GM18507 (cell line): ENCODE data around the gene ST8SIA5.
"Not testable (repeated sequence)": the region's sequence is repeated elsewhere in the genome, so short reads cannot be mapped to it uniquely, and the experiment has no call there.

Source experiments
- DNase-seq: peaks from one replicate; pipeline ENCODE4 v3.0.0; 2011; ENCODE audit warnings: low read depth; ENCODE audit not compliant: insufficient read length; ENCODE audit errors: extremely low spot score
- FAIRE-seq: peaks from 2 replicates; lab custom pipeline; 2011; peaks lifted over from hg19 to GRCh38; lab: Jason Lieb, UNC

ST8SIA5 gene, protein sequence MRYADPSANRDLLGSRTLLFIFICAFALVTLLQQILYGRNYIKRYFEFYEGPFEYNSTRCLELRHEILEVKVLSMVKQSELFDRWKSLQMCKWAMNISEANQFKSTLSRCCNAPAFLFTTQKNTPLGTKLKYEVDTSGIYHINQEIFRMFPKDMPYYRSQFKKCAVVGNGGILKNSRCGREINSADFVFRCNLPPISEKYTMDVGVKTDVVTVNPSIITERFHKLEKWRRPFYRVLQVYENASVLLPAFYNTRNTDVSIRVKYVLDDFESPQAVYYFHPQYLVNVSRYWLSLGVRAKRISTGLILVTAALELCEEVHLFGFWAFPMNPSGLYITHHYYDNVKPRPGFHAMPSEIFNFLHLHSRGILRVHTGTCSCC

DNA sequence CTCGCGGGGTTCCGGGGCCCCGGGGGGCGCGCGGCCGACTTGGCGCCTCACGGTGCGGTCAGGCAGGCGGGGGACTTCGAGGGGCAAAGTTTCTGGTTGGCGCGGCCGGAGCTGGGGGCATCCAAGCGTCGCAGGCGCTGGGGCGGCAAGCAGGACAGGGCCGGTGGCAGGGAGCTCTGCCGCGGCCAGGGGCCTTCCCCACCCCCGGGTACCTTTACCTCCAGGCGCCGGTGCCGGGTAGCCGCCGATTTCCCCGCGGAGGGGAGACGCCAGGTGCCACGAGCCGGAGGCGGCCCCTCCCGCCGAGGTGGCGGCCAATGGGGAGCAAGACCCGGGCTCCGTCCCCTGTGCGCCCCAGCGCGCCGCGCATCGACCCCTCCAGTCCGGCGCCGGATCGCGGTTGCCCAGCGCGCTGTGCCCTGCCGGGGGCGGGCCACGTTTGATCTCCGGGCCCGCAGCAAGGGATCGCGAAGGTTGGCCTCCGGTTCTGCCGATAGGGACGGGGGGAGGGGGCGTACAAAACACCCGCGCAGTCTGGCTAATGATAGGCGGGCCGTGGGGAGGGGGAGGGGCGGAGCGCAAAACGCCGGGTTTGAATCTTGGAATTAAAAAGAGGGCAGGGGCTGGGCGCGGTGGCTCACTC lies at the start of gene ST8SIA5:
TSS of gene ST8SIA5 (minus strand) at position 495 of the 643 bp plus-strand sequence. CDS start 545 bp downstream, outside the sequence.
- FAIRE-seq, result no peak
- no peak for DNase-seq

DNA sequence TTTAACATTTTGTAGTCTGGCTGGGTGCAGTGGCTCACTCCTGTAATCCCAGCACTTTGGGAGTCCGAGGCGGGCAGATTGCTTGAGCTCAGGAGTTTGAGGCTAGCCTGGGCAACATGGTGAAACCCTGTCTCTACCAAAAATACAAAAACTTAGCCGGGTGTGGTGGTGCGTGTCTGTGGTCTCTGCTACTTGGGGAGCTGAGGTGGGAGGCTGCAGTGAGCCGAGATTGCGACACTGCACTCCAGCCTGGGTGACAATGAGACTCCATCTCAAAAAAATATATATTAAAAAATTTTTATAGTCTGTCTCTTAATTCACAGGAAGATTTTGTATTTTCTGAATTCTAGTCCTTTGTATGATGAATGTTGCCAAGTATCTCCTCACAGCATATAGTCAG lies 39.1 kb upstream of the ST8SIA5 start:
- not testable (repeated sequence) for FAIRE-seq, DNase-seq

DNA sequence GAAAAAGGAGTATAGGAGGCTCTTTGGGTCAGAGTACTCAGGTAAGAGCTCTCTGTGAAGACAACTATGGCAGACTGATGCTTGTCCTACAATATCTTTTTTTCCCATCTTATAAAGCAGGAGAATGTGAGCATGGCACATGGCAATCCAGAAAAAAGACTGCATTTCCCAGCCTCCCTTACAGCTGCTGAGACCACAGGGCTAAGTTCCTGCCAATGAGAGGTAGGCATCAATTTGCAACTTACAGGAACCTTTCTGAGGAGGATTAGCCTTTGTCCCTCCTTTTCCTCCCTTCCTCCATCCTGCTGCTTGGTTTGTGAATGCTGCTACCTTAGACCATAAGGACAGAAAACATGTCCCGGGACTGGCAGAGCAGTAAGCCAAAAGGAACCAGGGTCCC lies 37.8 kb upstream of the ST8SIA5 start:
- no peak for FAIRE-seq
- no peak for DNase-seq

DNA sequence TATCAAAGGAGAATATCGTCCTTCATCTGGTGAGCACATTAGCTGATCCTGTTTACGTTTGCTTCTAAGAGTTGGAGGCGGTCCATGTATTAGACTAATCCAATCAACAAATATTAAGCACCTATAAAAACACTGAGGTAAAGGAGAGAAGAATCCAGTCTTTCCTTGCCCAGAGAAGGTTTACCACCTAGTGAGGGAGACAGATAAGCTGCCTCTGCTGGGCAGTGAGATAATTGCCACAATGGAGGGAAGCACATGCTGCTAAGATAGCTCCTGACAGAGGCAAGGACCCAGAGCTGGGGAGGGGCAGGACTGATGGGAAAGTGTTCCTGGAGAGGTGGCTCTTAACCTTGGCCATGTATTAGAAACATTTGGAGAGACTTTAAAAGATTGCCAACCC lies 36.7 kb upstream of the ST8SIA5 start:
- DNase-seq (no peak), FAIRE-seq (no peak)

DNA sequence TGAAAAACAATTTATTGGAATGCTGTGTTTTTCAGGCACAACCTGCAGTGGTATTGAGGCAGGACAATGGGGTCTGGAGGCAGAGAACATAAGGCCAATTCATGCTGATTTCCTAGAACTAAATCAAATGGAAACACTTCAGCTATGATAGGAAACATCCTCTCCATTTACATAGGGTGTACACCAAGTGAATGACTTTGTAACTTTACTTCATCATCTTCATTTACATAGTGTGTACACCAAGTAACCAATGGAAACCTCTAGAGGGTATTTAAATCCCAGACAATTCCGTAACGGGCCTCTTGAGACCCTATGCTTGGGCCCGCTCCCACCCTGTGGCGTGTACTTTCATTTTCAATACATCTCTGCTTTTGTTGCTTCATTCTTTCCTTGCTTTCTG lies 32.2 kb upstream of the ST8SIA5 start:
- DNase-seq (no peak), FAIRE-seq (no peak)

DNA sequence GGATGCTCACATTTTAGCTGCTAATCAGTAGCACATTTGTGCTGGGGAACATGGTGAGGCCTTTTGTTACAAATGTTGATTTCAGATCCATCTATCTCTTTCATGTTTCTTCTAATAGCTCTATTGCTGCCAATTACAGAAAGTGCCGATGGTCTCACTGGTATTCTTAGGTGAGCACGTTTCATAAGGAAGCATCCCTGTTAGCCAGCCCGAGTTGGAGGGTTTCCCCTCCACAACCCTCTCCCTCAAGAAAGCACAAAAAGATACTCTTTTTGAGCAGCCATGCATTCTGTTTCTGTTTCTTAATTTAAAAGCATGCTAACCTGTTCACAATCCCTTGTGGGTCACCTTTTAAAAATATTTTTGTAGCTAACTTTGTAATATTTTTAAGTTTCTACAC lies 30.8 kb upstream of the ST8SIA5 start:
- no peak for FAIRE-seq

DNA sequence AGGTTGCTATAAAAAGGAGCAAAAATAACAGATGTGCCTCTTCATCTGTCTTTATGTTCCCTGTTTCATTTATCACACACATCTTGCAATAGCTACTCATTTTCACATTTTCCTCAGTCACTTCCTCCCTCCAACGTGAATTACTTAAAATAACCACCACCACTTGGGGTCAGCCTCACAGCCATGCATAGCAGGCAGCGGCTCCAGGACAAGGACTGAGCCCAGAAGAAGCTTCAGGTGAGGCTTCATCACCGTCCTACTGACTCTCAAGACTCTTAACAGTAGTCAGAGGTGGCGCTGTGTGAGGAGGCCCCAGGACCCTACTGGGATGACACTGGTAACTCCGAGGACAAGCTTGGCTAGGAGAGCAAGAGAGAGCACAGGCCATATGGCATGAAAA lies 15.5 kb upstream of the ST8SIA5 start:
- peak; percentile 38 for FAIRE-seq
- DNase-seq, result no peak

More for the DNA sequence above, 30.8 kb upstream of the ST8SIA5 start:
- no peak for DNase-seq

DNA sequence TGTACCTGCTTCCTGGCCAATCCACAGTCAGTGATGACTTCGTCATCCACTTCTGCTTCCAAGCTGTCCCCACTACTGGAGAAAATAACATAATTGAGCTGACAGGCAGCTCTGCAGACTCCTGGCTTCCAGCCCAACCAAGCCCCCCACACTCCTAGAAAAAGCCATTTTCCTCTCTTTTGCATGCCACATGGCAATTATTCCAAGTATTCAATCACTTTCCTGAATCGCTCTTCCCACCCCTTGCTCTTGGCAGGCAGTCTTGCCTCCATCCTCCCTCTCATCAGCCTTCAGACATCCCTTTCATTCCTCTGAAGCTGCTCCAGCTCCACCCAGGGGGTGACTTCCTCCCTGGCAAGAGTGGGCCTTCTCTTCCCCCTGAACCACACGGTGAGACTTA lies 14.3 kb upstream of the ST8SIA5 start:
- DNase-seq (no peak), FAIRE-seq (no peak)

DNA sequence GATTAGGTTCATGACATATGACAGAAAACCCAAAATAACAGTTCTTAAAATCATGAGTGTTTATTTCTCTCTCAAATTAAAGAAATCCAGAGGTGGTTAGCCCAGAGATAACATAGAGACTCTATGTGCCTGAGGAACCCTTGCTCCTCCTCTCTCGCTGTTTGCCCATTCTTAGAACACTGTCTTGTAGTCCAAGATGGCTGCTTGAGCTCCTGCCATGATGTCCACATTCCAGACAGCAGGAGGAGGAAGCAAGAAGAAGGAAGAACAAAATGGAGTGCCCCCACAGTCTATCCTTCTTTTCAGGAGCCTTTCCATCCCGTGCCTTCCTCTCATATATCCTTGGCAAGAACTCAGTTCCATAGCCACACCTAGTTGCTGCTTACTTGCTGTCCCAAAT lies 13.9 kb upstream of the ST8SIA5 start:
- FAIRE-seq (no peak), DNase-seq (no peak)

DNA sequence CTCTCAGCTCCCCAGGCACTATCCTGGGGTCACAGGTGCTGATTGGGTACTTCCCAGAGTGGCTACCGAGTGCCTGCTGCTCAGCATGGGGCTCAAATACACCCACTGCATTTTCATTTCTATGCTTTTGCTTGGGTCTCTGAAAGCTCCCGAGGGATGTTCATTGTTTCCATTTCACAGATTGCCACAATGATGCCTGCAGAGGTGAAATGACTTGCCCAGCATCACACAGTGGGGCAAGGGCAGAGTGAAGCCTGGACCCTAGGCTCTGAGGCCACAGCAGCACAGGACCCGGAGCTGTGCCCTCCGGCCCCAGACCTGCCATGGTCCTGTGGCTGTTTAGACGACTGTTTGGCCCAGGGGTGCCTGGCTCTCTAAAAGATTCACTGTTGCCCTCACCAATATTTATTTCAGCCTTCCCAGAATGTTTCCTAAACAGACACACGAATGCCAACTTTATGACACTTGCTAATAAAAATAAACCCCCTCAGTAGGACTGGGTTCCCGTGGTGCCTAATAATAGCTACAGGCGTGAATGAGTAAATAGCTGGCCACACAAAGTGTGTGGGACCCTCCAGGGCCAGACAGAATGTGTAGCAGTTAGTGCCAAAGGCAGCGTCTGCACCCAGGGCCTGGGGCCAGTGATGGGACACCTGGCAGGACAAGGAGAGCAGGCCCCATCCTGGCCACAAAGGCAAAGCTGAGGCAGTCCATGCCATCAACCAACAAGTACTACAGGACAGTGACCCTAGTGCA lies 11.5 kb upstream of the ST8SIA5 start:
- DNase-seq (no peak), FAIRE-seq (no peak)

DNA sequence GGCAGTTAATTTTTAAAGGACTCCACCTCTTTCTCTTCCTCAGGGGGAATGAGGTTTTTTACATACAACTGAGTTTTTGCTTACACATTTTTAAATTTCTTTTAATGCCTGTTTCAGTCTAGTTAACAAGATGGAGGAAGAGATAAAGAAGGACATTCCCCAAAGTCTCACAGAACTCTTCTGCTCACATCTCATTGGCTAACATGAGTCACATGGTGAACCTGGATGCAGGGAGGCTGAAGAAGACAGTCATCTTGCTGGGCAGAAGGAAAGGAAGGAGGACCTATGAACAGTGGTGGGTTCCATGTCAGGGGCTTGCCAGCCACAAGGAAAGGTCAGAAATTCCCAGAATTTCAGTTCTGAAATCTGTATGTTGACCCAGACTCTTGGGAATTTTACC lies 10.4 kb upstream of the ST8SIA5 start:
- FAIRE-seq (no peak), DNase-seq (no peak)

DNA sequence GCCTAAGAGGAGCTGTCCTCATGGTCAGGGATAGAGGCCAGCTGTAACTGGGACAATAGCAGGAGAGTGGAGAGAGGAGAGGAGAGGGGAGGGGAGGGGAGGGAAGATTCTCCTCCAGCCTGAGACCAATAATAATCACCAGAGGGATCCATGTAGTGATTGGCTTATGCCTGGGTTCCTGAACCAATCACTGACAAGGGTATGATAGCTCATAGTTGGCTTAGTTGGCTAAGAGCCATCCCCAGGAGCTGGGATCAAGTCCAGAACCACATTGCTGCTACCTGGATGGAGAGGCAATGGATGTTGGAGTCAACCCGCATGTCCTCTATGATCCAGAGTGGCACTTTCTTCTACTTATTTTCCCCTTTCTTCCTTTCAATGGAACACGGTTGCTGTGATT lies 7.7 kb upstream of the ST8SIA5 start:
- DNase-seq (no peak), FAIRE-seq (no peak)

DNA sequence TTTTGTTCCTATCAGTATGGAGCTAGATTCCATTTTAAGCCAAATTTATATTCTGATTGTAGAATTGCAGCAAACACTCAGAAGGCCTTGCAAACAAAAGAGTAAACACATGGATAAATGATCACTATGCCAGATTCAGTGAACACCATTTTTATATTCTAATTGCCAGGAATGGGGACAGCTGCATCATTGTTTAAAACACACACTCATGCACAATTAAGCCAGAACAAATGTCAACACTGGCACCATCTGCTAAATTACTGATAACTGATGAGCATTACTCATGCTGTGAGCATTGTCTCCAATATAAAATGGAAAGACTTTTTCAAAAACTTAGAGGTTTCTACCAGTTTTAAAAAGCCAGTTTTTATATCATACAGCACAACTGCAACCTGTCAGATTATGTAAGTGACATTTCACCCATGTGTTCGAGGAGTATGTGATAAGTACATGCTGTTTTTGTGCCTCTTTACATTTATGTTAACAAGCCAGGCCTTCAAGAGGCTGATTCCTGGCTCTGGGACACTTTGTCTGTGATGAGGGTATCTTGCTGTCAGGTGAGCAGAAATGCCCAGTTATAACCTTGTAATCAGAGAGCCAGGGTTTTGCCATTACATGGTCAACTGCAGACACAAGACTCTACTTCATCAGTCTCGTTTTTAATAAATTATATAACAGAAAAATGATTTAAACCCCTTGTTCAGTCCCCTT lies 4.4 kb upstream of the ST8SIA5 start:
- DNase-seq (no peak), FAIRE-seq (no peak)

DNA sequence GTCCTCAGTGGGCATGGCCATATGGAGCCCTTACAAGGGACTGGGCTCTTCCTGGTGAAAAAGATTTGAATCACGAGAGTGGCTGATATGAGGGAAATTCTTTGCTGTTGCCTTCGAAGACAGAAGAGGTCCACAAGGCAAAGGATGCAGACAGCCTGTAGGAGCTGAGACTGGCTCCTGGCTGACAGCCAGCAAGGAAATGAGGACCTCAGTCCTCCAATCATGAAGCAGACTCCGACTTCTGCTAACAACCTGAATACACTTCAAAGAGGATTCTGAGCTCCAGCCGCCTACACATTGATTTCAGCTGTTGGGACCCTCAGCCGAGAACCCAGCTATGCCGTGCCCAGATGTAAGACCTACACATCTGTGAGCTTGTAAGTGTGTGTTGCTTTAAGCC lies 3.0 kb upstream of the ST8SIA5 start:
- DNase-seq, result no peak
- no peak for FAIRE-seq

DNA sequence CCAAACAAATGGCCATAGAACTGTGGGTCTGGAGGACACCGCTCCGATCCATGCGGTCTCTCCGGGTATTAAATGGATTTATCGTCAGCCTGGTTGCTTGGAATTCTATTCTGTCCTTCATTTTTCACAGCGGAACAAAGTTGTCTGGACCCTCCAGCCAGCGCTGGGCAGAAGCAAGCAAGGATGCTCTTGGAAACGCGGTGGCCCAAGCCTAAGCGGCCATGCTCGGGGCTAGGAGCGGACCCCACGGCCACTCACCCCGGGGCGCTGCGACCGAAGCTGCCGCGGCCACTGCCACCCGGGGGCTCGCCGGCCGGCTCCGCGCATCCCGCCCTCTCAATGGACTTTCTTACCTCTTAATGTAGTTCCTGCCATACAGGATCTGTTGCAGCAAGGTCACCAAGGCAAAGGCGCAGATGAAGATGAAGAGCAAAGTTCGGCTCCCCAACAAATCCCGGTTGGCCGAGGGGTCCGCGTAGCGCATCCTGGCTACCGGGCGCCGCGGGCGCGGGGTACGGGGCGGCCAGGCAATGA lies 761 bp downstream of the ST8SIA5 start:
- no peak for DNase-seq

DNA sequence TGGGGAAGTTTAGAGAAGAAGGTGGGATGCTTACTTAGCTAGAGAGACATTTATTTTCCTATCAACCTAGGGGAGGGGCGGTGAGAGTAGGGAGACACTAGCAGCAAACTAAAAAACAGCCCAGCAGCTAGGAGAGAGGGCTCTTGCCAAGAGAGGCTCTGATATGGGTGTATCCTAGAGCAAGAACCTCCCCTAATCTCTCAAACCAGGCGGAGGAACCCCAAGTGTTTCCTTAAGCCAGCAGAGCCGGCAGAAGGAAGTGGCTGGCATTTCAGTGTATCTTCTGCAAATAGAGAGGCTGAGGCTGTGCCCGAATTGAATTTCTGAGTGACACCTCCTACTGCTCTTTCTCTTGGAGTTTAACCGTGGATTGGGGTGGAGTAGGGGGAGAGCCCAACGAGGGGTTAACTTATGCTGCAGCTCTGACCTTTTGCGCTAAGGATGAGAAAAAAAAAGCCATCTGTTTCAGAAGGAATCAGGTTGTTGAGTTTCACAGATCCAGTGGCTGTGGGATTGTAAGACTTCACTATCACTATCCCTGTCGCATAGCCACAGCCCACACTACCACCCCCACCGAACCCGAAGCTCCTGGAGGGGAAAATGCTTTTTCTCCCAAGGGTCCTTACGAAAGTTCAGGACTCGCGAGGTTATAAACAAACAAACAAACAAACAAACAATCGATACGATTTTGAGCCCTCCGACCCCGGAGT lies 1.4 kb downstream of the ST8SIA5 start:
- DNase-seq (no peak), FAIRE-seq (no peak)

More for the DNA sequence above, 761 bp downstream of the ST8SIA5 start:
- FAIRE-seq, result no peak

DNA sequence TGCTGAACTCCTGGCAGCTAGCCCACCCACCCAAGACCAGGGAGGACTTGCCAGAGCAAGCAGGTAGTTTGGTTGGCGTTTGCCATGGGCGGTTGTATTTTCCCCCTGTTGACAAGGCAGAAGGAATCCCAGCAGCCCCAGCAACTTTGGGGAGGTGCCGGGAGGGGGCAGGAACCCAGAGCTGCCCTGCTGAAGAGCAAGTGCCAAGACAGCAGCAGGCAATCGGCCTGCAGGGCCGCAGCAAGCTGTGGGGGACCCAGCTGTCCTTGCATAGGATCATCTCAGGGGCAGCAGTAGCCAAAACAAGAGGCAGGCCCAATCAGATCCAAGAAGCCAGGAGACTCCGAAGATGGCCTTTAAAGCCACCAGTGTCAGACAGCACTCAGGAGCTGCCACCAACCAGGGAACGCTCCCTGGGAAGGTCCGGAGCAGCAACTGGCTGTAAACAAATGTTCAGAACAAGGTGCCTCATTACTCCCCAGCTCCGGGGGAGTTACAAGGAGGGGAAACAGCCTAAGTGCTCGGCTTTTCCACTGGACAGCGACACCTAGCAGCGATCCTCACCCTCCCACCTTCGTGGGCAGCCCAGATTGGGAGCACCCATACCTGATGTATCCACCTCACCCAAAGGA lies 2.1 kb downstream of the ST8SIA5 start:
- DNase-seq (no peak), FAIRE-seq (no peak)

DNA sequence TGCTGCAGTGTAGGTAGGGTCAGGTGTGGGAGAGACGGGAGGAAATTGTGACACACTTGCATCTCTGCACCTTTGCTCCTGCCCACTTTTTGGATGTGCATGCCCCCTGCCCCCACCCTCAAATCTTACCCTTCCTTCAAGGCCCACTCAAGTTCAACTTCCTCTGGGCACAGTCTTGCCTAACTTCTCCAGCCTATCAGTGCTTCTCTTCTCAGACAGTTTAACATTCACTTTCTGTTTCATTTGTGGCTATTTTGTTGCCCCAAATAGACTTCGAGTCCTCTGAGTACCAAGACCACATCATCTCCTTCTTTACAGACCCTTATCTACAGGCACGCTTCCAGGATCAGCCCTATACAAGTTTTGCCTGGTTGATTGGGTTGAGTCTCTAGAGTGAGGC lies 2.7 kb downstream of the ST8SIA5 start:
- FAIRE-seq (peak; percentile 84), DNase-seq (no peak)

DNA sequence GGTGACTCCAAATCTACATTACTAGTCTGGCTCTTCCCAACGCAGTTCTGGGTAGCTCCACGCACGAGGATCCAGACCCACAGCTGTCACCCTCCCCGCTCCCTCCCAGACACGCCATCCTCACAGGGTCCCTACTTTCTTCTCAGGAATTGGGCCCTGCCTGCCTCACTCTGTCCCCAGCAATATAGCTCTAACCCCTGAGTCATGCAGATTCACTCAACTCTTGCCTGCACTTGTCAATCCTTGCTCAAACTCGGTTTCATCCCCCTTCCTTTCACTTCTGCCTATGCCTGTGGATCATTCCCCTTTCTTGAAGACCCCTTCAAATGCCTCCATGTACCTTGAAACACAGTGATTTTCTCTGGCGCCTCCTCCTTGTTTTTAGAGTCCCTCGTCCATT lies 5.0 kb downstream of the ST8SIA5 start:
- no peak for FAIRE-seq
- DNase-seq, result no peak
